ENCODE data around the gene MBD1. TPM values are rescaled to one million over a fixed set of nuclear protein-coding genes. Genes with fewer than 3 reads are reported as not detected.

MBD1 gene
- total RNA-seq, 2 donors from 2014 or later: 77.1 to 79.6 TPM

DNA sequence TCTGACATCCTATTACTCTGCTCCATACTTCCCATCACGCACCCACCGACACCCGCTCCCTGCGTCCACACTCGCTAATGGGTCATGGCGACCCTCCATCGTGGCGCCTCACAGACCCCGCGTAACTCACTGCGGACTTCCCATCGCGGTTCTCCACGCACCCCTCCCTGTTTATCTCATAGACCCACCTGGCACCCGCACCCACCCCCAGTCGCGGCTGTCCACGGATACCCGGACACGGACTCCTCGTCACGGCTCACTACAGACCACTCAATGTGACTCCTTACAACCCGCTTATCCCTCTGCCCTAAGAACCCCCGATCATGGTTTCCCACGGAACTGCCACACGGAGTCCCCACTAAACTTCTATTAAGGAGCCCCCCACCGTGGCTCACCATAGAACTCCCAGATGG lies 5.7 kb upstream of the MBD1 start:
- no peak overlapping the region for H3K27ac ChIP-seq (ENCODE audit: low read depth, low read length)
- no peak for DNase-seq
- TF ChIP-seq, protein P1, sequence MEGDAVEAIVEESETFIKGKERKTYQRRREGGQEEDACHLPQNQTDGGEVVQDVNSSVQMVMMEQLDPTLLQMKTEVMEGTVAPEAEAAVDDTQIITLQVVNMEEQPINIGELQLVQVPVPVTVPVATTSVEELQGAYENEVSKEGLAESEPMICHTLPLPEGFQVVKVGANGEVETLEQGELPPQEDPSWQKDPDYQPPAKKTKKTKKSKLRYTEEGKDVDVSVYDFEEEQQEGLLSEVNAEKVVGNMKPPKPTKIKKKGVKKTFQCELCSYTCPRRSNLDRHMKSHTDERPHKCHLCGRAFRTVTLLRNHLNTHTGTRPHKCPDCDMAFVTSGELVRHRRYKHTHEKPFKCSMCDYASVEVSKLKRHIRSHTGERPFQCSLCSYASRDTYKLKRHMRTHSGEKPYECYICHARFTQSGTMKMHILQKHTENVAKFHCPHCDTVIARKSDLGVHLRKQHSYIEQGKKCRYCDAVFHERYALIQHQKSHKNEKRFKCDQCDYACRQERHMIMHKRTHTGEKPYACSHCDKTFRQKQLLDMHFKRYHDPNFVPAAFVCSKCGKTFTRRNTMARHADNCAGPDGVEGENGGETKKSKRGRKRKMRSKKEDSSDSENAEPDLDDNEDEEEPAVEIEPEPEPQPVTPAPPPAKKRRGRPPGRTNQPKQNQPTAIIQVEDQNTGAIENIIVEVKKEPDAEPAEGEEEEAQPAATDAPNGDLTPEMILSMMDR (conservative IDR thresholded peaks at IDR 0.05): no peak

GRCh38 chr18:50286391-50287027 lies 5.2 kb upstream of the MBD1 start:
- Mint-ChIP-seq H3K27ac (no peak overlapping the region), H3K4me3 (peak overlapping the region; percentile 96), H3K9me3 (no peaks in the 10 kb centered on the region), H3K4me1 (peaks cover 18% of the 10 kb centered on the region), H3K27me3 (ENCODE audit: insufficient read depth) (no peaks in the 10 kb centered on the region), H3K36me3 (ENCODE audit: low read depth) (peaks cover 39% of the 10 kb centered on the region)
- Histone ChIP-seq H3K27ac (ENCODE audit: low read depth, low read length) (no peak overlapping the region), H3K27me3 (ENCODE audit: control insufficient read depth, insufficient read depth, low read length, poor library complexity, severe bottlenecking) (no peaks in the 10 kb centered on the region), H3K4me3 (ENCODE audit: low read length) (peak overlapping the region; percentile 90), H3K9ac (ENCODE audit: extremely low read depth, low read length, poor library complexity, severe bottlenecking) (peak overlapping the region; percentile 64), H3K9me3 (ENCODE audit: control insufficient read depth, low read length) (no peaks in the 10 kb centered on the region), H3K4me1 (ENCODE audit: control insufficient read depth, insufficient read depth, low read length) (no peaks in the 10 kb centered on the region), H3K36me3 (ENCODE audit: control insufficient read depth, insufficient read depth, low read length) (peaks cover 17% of the 10 kb centered on the region)
- peak; percentile 68 for DNase-seq
- WGBS, 2 experiments (ENCODE audit: insufficient coverage in 1 of 2, insufficient read length in 1 of 2): 35 to 74% methylated on average over 5 to 23 of the region's 23 CpGs
- TF ChIP-seq, protein P1 (conservative IDR thresholded peaks at IDR 0.05): no peak

More for the DNA sequence above, 5.7 kb upstream of the MBD1 start:
- H3K27me3 Mint-ChIP-seq (ENCODE audit: insufficient read depth): no peaks in the 10 kb centered on the region
- WGBS, 2 experiments (ENCODE audit: insufficient coverage in 1 of 2, insufficient read length in 1 of 2): 0 to 1% methylated on average over 8 to 27 of the region's 27 CpGs
- H3K9me3 ChIP-seq (ENCODE audit: control insufficient read depth, low read length): no peaks in the 10 kb centered on the region
- H3K4me3 ChIP-seq (ENCODE audit: low read length): peak overlapping the region; percentile 90
- H3K27me3 ChIP-seq (ENCODE audit: control insufficient read depth, insufficient read depth, low read length, poor library complexity, severe bottlenecking): no peaks in the 10 kb centered on the region
- peak overlapping the region; percentile 64 for H3K9ac ChIP-seq (ENCODE audit: extremely low read depth, low read length, poor library complexity, severe bottlenecking)
- peaks cover 16% of the 10 kb centered on the region for H3K36me3 ChIP-seq (ENCODE audit: control insufficient read depth, insufficient read depth, low read length)
- H3K36me3 Mint-ChIP-seq (ENCODE audit: low read depth): peaks cover 39% of the 10 kb centered on the region
- no peaks in the 10 kb centered on the region for H3K9me3 Mint-ChIP-seq
- peak overlapping the region; percentile 96 for H3K4me3 Mint-ChIP-seq
- no peaks in the 10 kb centered on the region for H3K4me1 ChIP-seq (ENCODE audit: control insufficient read depth, insufficient read depth, low read length)
- H3K4me1 Mint-ChIP-seq: peaks cover 18% of the 10 kb centered on the region
- peak overlapping the region; percentile 96 for H3K27ac Mint-ChIP-seq

- H3K27me3 Mint-ChIP-seq (ENCODE audit: insufficient read depth): no peaks in the 10 kb centered on the region
- no peak overlapping the region for H3K27ac Mint-ChIP-seq
- peaks cover 39% of the 10 kb centered on the region for H3K36me3 Mint-ChIP-seq (ENCODE audit: low read depth)
Observed at GRCh38 chr18:50285631-50286321, 4.5 kb upstream of the MBD1 start.

More at GRCh38 chr18:50285631-50286321, 4.5 kb upstream of the MBD1 start:
- Histone ChIP-seq H3K9me3 (ENCODE audit: control insufficient read depth, low read length) (no peaks in the 10 kb centered on the region), H3K4me1 (ENCODE audit: control insufficient read depth, insufficient read depth, low read length) (no peaks in the 10 kb centered on the region), H3K4me3 (ENCODE audit: low read length) (peak overlapping the region; percentile 90), H3K9ac (ENCODE audit: extremely low read depth, low read length, poor library complexity, severe bottlenecking) (no peak overlapping the region), H3K36me3 (ENCODE audit: control insufficient read depth, insufficient read depth, low read length) (peaks cover 17% of the 10 kb centered on the region), H3K27ac (ENCODE audit: low read depth, low read length) (no peak overlapping the region), H3K27me3 (ENCODE audit: control insufficient read depth, insufficient read depth, low read length, poor library complexity, severe bottlenecking) (no peaks in the 10 kb centered on the region)
- TF ChIP-seq, protein P1 (conservative IDR thresholded peaks at IDR 0.05): no peak
- Mint-ChIP-seq H3K9me3 (no peaks in the 10 kb centered on the region), H3K4me3 (peak overlapping the region; percentile 96), H3K4me1 (peaks cover 17% of the 10 kb centered on the region)
- WGBS, 2 experiments (ENCODE audit: insufficient coverage in 1 of 2, insufficient read length in 1 of 2): 94 to 98% methylated on average over 20 to 24 of the region's 24 CpGs
- no peak for DNase-seq

Measured in endodermal cell (in vitro differentiated cells).